Activated CD4-positive, alpha-beta T cell treated with anti-CD3 and anti-CD28 coated beads, Interleukin-2, Interleukin-6, amounts not matched to agents 100 ng/mL and 50 ng/mL, durations not matched to agents 16 hours and 8 hours (primary cell): ENCODE measurements around the gene ASAP2.
"Not testable (repeated sequence)": the region's sequence is repeated elsewhere in the genome, so short reads cannot be mapped to it uniquely, and the experiment has no call there.

Experiments used
- DNase-seq: peaks from one replicate; pipeline ENCODE4 v3.0.0-alpha.2; 2020

The ASAP2 gene

GRCh38 chr2:9256570-9257043 is 50.0 kb downstream of the ASAP2 start:
- no peak for DNase-seq

GRCh38 chr2:9258501-9258900 is 51.9 kb downstream of the ASAP2 start:
- DNase-seq: no peak

GRCh38 chr2:9258953-9259399 is 52.4 kb downstream of the ASAP2 start:
- no peak for DNase-seq

- no peak for DNase-seq
Measured at GRCh38 chr2:9260464-9260918, 53.9 kb downstream of the ASAP2 start.

- DNase-seq: no peak
Measured at GRCh38 chr2:9261231-9261883, 54.7 kb downstream of the ASAP2 start.

- no peak for DNase-seq
Measured at GRCh38 chr2:9262671-9263171, 56.1 kb downstream of the ASAP2 start.

GRCh38 chr2:9263428-9263827 is 56.8 kb downstream of the ASAP2 start:
- DNase-seq: no peak

- DNase-seq: no peak
Measured at GRCh38 chr2:9264301-9264700, 57.7 kb downstream of the ASAP2 start.

- DNase-seq: no peak
Measured at GRCh38 chr2:9266711-9267110, 60.1 kb downstream of the ASAP2 start.

- DNase-seq: not testable (repeated sequence)
Measured at GRCh38 chr2:9267286-9267685, 60.7 kb downstream of the ASAP2 start.

- DNase-seq: no peak
Measured at GRCh38 chr2:9268301-9269080, 61.9 kb downstream of the ASAP2 start.

- DNase-seq: no peak
Measured at GRCh38 chr2:9269295-9269694, 62.7 kb downstream of the ASAP2 start.

GRCh38 chr2:9269695-9270360 is 63.2 kb downstream of the ASAP2 start:
- no peak for DNase-seq

- DNase-seq: no peak
Measured at GRCh38 chr2:9271091-9271490, 64.5 kb downstream of the ASAP2 start.

GRCh38 chr2:9271691-9272090 is 65.1 kb downstream of the ASAP2 start:
- DNase-seq: no peak

GRCh38 chr2:9273486-9274130 is 67.0 kb downstream of the ASAP2 start:
- DNase-seq: no peak

GRCh38 chr2:9274701-9275343 is 68.2 kb downstream of the ASAP2 start:
- DNase-seq: no peak

- DNase-seq: no peak
Measured at GRCh38 chr2:9275399-9275798, 68.8 kb downstream of the ASAP2 start.

GRCh38 chr2:9276074-9276473 is 69.5 kb downstream of the ASAP2 start:
- DNase-seq: no peak

GRCh38 chr2:9276901-9277451 is 70.4 kb downstream of the ASAP2 start:
- no peak for DNase-seq

GRCh38 chr2:9278439-9278838 is 71.8 kb downstream of the ASAP2 start:
- DNase-seq: no peak

- DNase-seq: no peak
Measured at GRCh38 chr2:9279426-9279825, 72.8 kb downstream of the ASAP2 start.
